Gastrocnemius medialis (tissue), 4 donors: Measurements from ENCODE around the gene DVL2.

Experiments used
- CTCF ChIP-seq, 5 experiments: fragments of 450-650 bp in 3 of 5; fragments of 200-600 bp in 2 of 5; sonication (generic) in 2 of 5; IDR thresholded peaks in 4 of 5; conservative IDR thresholded peaks in 1 of 5; 1 replicate in 4 of 5; 2 replicates in 1 of 5; pipeline ENCODE4 v1.5.1; 2016 to 2019; ENCODE audit warnings: antibody characterized with exemption in 5 of 5, mild to moderate bottlenecking in 3 of 5, moderate library complexity in 3 of 5
- POLR2A ChIP-seq, 2 donors: fragments of 450-650 bp; IDR thresholded peaks; one replicate each; pipeline ENCODE4 v1.6.1; 2017; ENCODE audit warnings: antibody characterized with exemption in 2 of 2, mild to moderate bottlenecking in 2 of 2, moderate library complexity in 2 of 2

- no peak for TF ChIP-seq CTCF (IDR thresholded peaks at IDR 0.05 in 4 of 5, conservative IDR thresholded peaks at IDR 0.05 in 1 of 5)
- no peak for TF ChIP-seq POLR2A (IDR thresholded peaks at IDR 0.05)
Observed at GRCh38 chr17:7259555-7259889, 25.2 kb upstream of the DVL2 start.
